ENCODE measurements around the gene B3GLCT. TPM values are rescaled to one million over a fixed set of nuclear protein-coding genes. Genes with fewer than 3 reads are reported as not detected.
A peak's percentile ranks its signal among the peaks of the same experiment; 100 is the strongest.

B3GLCT gene
- total RNA-seq, 2 donors from 2014 or later, result 10.1 to 11.5 TPM

DNA sequence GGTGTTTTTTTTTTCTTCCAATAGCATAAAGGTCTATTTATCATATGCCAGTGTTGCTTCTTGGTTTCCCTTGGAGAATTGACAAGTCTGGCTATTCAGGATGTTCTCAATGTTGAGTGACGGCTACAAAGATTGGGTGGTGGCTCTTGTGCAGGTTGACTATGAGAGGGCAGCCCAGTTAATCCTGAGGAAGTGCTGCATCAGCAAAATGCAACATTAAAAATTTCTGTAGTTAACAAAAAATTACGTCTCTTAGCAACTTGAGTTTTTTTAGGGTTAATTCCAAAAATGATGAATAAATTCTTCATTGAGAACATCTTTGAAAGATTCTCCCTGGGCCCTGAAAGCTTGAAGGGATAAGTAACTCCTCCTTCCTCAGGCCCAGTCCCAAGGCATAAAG, 147.1 kb downstream of the B3GLCT start:
- no peaks in the 10 kb centered on the region for H3K4me1 ChIP-seq (ENCODE audit: control insufficient read depth, insufficient read depth, low read length)
- no peak overlapping the region for H3K9ac ChIP-seq (ENCODE audit: extremely low read depth, low read length, poor library complexity, severe bottlenecking)
- peaks cover 10% of the 10 kb centered on the region for H3K9me3 Mint-ChIP-seq
- no peaks in the 10 kb centered on the region for H3K27me3 Mint-ChIP-seq (ENCODE audit: insufficient read depth)
- H3K36me3 ChIP-seq (ENCODE audit: control insufficient read depth, insufficient read depth, low read length), result no peaks in the 10 kb centered on the region
- H3K4me3 ChIP-seq (ENCODE audit: low read length), result no peak overlapping the region
- DNase-seq, result no peak
- no peaks in the 10 kb centered on the region for H3K9me3 ChIP-seq (ENCODE audit: control insufficient read depth, low read length)
- H3K27ac Mint-ChIP-seq, result no peak overlapping the region
- TF ChIP-seq, protein P1, sequence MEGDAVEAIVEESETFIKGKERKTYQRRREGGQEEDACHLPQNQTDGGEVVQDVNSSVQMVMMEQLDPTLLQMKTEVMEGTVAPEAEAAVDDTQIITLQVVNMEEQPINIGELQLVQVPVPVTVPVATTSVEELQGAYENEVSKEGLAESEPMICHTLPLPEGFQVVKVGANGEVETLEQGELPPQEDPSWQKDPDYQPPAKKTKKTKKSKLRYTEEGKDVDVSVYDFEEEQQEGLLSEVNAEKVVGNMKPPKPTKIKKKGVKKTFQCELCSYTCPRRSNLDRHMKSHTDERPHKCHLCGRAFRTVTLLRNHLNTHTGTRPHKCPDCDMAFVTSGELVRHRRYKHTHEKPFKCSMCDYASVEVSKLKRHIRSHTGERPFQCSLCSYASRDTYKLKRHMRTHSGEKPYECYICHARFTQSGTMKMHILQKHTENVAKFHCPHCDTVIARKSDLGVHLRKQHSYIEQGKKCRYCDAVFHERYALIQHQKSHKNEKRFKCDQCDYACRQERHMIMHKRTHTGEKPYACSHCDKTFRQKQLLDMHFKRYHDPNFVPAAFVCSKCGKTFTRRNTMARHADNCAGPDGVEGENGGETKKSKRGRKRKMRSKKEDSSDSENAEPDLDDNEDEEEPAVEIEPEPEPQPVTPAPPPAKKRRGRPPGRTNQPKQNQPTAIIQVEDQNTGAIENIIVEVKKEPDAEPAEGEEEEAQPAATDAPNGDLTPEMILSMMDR (conservative IDR thresholded peaks at IDR 0.05), result no peak
- no peaks in the 10 kb centered on the region for H3K36me3 Mint-ChIP-seq (ENCODE audit: low read depth)
- H3K27me3 ChIP-seq (ENCODE audit: control insufficient read depth, insufficient read depth, low read length, poor library complexity, severe bottlenecking), result no peaks in the 10 kb centered on the region
- no peaks in the 10 kb centered on the region for H3K4me1 Mint-ChIP-seq
- 92 to 98% methylated on average over 2 of the region's 2 CpGs for WGBS, 2 experiments (ENCODE audit: insufficient coverage in 1 of 2, insufficient read length in 1 of 2)
- no peak overlapping the region for H3K27ac ChIP-seq (ENCODE audit: low read depth, low read length)
- no peak overlapping the region for H3K4me3 Mint-ChIP-seq

DNA sequence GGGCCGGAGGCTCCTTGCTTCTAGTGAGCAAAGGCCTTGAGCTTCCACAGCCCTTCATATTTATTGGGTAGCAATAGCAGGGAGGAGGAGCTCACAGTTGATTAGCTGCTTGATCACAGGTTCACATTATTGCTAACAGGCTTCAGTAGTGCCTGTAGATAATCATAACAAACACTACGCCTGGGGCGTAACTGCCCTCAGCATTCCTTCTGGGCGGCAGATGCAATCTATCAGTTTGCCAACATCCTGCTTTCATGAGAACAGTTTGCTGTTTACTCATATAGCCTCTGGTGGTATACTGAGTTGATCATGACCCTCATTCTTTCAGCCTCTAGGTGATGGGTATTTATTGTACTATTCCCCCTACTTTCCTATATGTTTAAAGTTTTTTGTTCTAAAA, 149.4 kb downstream of the B3GLCT start:
- 93 to 96% methylated on average over 4 of the region's 4 CpGs for WGBS, 2 experiments (ENCODE audit: insufficient coverage in 1 of 2, insufficient read length in 1 of 2)
- no peaks in the 10 kb centered on the region for H3K36me3 Mint-ChIP-seq (ENCODE audit: low read depth)

DNA sequence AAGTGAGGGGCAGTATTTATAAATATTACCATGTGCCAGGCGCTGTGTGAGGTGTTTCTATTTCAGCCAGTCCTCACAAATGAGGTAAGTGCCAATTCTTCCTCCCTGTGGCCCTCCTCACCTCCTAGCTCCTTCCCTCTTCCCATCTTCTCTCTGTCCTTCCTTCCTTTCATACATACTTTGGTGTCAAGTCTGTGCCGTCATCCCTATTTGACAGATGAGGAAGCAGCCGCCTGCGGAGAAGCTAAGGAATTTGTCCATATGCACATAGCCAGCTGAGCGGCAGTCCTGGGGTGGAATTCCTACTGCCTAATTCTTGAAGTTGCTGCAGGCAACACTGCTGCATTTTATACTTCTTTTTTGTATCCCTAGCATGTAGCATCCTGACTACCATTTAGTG, 150.8 kb downstream of the B3GLCT start:
- H3K4me1 ChIP-seq (ENCODE audit: control insufficient read depth, insufficient read depth, low read length), result no peaks in the 10 kb centered on the region
- H3K36me3 Mint-ChIP-seq (ENCODE audit: low read depth), result peaks cover 5% of the 10 kb centered on the region
- DNase-seq, result no peak
- no peak overlapping the region for H3K4me3 ChIP-seq (ENCODE audit: low read length)
- H3K9me3 ChIP-seq (ENCODE audit: control insufficient read depth, low read length), result peaks cover 18% of the 10 kb centered on the region
- H3K27ac Mint-ChIP-seq, result no peak overlapping the region
- TF ChIP-seq, protein P1 (conservative IDR thresholded peaks at IDR 0.05), result no peak
- no peaks in the 10 kb centered on the region for H3K27me3 Mint-ChIP-seq (ENCODE audit: insufficient read depth)
- H3K9ac ChIP-seq (ENCODE audit: extremely low read depth, low read length, poor library complexity, severe bottlenecking), result no peak overlapping the region
- H3K27ac ChIP-seq (ENCODE audit: low read depth, low read length), result peak overlapping the region; percentile 40
- WGBS, 2 experiments (ENCODE audit: insufficient coverage in 1 of 2, insufficient read length in 1 of 2), result 76 to 90% methylated on average over 4 to 5 of the region's 5 CpGs
- no peaks in the 10 kb centered on the region for H3K27me3 ChIP-seq (ENCODE audit: control insufficient read depth, insufficient read depth, low read length, poor library complexity, severe bottlenecking)
- peaks cover 26% of the 10 kb centered on the region for H3K9me3 Mint-ChIP-seq
- H3K36me3 ChIP-seq (ENCODE audit: control insufficient read depth, insufficient read depth, low read length), result no peaks in the 10 kb centered on the region
- H3K4me3 Mint-ChIP-seq, result no peak overlapping the region
- no peaks in the 10 kb centered on the region for H3K4me1 Mint-ChIP-seq

More for the DNA sequence above, 149.4 kb downstream of the B3GLCT start:
- H3K9me3 Mint-ChIP-seq, result peaks cover 12% of the 10 kb centered on the region
- Histone ChIP-seq H3K36me3 (ENCODE audit: control insufficient read depth, insufficient read depth, low read length) (no peaks in the 10 kb centered on the region), H3K4me1 (ENCODE audit: control insufficient read depth, insufficient read depth, low read length) (no peaks in the 10 kb centered on the region), H3K27ac (ENCODE audit: low read depth, low read length) (no peak overlapping the region), H3K27me3 (ENCODE audit: control insufficient read depth, insufficient read depth, low read length, poor library complexity, severe bottlenecking) (no peaks in the 10 kb centered on the region), H3K9ac (ENCODE audit: extremely low read depth, low read length, poor library complexity, severe bottlenecking) (no peak overlapping the region), H3K9me3 (ENCODE audit: control insufficient read depth, low read length) (peaks cover 4% of the 10 kb centered on the region), H3K4me3 (ENCODE audit: low read length) (no peak overlapping the region)
- no peaks in the 10 kb centered on the region for H3K27me3 Mint-ChIP-seq (ENCODE audit: insufficient read depth)
- TF ChIP-seq, protein P1 (conservative IDR thresholded peaks at IDR 0.05), result no peak
- no peaks in the 10 kb centered on the region for H3K4me1 Mint-ChIP-seq
- no peak for DNase-seq
- no peak overlapping the region for H3K4me3 Mint-ChIP-seq
- H3K27ac Mint-ChIP-seq, result no peak overlapping the region
